GM21423 (cell line): ENCODE measurements around the gene MAVS.

Source experiments
- ATAC-seq: cut with Tn5 transposase; IDR thresholded peaks from one replicate; pipeline ENCODE4 v1.9.1; 2021; ENCODE audit warnings: mild to moderate bottlenecking, moderate library complexity; ENCODE audit not compliant: unreplicated experiment

Gene MAVS

DNA sequence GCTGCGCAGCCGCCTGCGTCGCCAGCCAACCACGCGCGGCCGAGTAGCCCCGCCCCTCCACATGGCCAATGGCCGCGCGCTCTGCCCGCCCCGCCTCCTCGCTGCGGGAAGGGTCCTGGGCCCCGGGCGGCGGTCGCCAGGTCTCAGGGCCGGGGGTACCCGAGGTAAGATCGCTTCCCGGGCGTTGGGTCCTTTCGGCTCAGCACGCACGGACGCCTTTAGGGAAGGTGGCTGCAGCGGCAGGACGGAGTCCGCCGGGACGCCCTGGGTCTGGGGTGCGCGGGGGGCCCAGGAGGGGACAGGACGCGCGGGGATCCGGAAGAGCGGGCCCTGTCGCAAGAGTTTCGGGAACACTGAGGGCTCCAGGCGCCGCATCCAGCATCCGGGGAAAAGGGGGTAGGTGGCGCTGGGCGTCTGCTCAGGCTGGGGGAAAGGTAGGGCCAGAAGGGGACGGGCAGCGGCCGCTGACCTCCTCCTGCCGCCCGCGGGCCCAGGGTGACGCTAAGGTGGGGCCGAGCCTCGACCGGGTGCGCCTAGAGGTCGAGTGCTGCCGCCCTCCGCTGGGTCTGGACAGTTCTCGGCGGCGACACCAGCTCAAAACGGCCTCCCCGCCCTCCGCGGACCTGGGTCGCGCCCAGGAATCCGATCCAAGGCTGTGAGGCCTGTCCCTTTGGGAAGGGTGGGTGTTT, at the start of gene MAVS:
Gene MAVS, plus strand, starts transcription at position 95 of the 689 bp plus-strand sequence. CDS start 7,791 bp downstream, outside the sequence.
- ATAC-seq: peak; percentile 84

- no peak for ATAC-seq
Observed at GRCh38 chr20:3797226-3797545, 49.4 kb upstream of the MAVS start.

GRCh38 chr20:3797592-3798372, 48.9 kb upstream of the MAVS start:
- ATAC-seq: no peak

- no peak for ATAC-seq
Observed at GRCh38 chr20:3798373-3798768, 48.3 kb upstream of the MAVS start.

- ATAC-seq: no peak
Observed at GRCh38 chr20:3798908-3799248, 47.8 kb upstream of the MAVS start.

GRCh38 chr20:3800256-3800877, 46.3 kb upstream of the MAVS start:
- ATAC-seq: no peak

DNA sequence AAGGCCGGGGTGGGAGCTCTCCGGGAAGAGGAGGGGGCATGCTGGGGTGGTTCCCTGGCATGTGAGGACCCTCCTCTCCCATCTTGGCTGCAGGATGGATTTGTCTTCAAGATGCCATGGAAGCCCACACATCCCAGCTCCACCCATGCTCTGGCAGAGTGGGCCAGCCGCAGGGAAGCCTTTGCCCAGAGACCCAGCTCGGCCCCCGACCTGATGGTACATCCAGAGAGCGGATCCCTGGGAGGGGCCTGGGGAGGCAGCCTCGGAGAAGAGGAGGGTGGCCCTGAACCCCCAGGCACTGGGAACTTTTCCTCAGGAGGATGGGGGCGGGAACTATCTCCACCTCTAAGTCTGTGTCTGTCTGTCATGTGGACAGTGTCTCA, 45.8 kb upstream of the MAVS start:
- no peak for ATAC-seq

GRCh38 chr20:3801299-3801698, 45.3 kb upstream of the MAVS start:
- ATAC-seq: no peak

- ATAC-seq: no peak
Observed at GRCh38 chr20:3801846-3802245, 44.8 kb upstream of the MAVS start.

DNA sequence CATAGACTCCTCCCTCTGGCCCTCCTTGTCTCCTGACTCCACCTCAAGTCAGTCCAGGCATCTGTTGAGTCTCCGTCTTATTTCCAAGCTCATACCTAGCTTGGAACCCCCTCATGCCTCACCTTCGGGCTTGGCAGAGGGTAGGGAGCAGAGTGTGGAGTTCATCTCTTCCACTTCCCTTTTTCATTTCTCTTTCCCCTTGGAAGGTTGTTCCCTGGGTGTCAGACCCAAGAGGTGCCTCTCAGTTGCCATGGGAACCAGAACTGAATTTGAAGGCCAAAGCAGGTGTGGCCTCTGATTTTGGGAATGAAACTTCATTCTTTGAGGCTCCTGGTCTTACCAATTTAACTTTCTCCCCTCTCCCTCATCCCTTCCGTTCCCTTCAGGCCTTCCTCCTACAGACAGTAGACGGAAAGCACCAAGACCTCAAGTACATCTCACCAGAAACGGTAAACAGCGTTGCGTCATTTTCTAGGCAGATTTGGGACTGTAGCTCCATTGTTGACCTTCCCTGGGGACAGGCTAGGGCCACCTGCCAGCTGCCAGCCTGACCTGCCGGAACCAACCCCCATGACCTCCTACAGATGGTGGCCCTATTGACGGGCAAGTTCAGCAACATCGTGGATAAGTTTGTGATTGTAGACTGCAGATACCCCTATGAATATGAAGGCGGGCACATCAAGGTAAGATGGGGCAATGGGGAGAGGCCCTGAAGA, 44.0 kb upstream of the MAVS start:
- ATAC-seq: no peak

DNA sequence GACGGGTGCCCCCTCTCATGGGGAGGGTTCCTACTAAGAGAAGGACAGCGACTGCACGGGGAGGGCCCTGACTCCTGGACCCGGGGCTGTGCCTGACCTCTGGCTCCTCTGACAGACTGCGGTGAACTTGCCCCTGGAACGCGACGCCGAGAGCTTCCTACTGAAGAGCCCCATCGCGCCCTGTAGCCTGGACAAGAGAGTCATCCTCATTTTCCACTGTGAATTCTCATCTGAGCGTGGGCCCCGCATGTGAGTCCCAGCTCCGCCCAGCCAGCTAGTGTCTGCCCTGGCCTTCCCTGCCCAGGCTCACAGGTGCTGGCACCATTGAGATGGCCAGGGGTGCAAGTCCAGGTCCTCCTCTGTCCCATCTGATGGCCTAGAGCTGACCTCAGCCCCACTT, 43.3 kb upstream of the MAVS start:
- no peak for ATAC-seq

DNA sequence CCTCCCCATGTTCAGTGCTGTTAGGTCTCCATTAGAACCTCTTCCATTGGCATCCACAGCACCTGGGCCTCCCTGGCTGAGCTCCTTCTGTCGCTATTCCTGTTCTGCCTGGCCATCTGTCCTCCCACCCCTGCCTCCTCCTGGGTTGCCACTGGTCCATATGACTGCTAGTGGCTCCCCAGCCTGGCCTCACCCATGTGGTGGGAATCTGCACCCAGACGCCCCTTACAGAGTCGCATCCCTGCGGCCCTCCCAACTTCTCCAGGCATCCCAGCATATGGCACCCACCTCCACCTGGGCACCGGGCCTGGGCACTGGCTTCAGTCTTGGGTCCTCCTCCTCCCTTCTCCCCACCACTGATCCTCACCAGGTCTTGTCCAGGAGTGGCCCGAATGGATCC, 42.8 kb upstream of the MAVS start:
- no peak for ATAC-seq

- ATAC-seq: no peak
Observed at GRCh38 chr20:3804254-3804751, 42.3 kb upstream of the MAVS start.

DNA sequence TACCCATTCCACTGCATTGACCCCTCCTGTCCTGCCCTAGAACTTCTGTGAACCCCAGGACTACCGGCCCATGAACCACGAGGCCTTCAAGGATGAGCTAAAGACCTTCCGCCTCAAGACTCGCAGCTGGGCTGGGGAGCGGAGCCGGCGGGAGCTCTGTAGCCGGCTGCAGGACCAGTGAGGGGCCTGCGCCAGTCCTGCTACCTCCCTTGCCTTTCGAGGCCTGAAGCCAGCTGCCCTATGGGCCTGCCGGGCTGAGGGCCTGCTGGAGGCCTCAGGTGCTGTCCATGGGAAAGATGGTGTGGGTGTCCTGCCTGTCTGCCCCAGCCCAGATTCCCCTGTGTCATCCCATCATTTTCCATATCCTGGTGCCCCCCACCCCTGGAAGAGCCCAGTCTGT, 41.9 kb upstream of the MAVS start:
- no peak for ATAC-seq

GRCh38 chr20:3808544-3808943, 38.1 kb upstream of the MAVS start:
- no peak for ATAC-seq

DNA sequence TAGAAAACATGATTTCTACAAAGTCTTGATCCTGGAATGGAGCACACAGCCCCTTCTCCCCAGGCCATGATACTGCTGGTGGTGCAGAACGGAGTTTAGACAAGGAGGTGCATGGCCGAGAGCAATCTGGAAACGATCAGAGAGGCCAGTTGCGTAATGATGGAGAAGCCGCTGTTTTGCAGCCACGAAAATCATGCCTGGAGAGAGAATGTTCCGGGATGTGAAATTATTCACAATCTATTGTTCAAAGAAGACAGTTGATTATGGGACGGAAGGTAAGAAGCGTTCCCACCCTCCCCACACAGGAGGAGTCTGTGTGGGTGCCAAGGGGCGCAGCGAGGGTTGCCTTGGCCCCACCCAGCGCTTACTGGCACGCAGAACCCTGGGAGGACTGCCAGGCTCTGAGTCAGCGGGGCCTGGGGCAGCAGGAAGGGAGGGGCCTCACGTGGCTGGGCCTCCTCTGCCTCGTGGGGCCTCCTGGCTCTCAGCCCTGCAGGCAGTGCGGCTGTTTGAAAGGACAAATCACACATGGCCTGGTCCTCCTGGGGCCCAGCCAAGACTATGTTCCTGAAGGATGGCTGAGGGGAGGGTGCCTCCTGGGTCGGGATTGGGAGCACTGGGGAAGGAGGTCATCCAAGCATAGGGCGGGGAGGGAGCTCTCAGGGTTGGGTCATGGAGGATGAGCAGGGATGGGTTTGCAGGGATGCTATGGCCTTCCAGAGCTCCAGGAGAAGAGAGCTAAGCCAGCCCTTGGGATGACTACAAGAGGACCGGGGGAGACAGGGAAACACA, 35.0 kb upstream of the MAVS start:
- ATAC-seq: no peak

GRCh38 chr20:3812259-3812681, 34.4 kb upstream of the MAVS start:
- no peak for ATAC-seq

DNA sequence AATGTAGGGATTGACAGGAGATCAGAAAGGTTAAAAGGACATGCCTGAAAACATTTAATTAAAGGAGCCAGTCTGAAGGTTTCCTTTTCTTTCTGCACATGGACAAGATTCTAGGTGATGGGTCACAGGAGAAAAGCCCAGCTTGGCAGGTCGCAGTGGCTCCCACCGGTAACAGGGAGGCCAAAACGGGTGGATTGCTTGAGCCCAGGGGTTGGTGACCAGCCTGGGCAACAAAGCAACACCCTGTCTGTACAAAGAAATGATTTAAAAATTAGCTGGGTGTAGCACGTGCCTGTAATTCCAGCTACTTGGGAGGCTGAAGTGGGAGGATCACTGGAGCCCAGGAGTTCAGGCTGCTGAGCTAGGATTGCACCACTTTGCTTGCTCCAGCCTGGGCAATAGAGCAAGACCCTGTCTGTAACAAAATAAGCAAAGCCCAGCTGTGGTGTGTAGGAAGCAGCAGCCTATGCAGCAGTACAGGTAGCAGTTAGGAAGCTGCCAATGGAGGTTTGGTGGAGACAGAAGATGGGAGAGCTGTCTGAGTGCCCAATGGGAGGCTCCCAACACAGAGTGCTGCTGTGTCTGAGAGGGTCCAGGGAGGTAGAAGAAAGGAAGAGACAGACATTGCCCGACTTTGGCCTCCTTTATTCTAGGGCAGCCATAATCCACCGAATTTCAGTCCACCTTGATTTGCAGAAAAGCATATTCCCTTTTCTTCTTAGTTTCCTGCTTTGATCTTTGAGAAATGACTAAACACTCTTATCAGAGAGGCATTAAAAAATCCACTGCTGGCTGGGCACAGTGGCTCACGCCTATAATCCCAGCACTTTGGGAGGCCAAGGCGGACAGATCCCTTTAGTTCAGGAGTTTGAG, 33.4 kb upstream of the MAVS start:
- no peak for ATAC-seq

- no peak for ATAC-seq
Observed at GRCh38 chr20:3813848-3814581, 32.6 kb upstream of the MAVS start.
